Keratinocyte (primary cell): Measurements from ENCODE around the gene ZNF117. TPM values are rescaled to one million over a fixed set of nuclear protein-coding genes. Genes with fewer than 3 reads are reported as not detected.
A peak's percentile ranks its signal among the peaks of the same experiment; 100 is the strongest.

Experiments
- DNase-seq: peaks from one replicate; pipeline ENCODE4 v3.0.0-alpha.2; 2011; ENCODE audit warnings: low read depth, missing footprints, low spot score
- FAIRE-seq: peaks from 2 replicates; lab custom pipeline; 2011; peaks lifted over from hg19 to GRCh38; lab: Jason Lieb, UNC
- H2AFZ ChIP-seq: 2 replicates; pipeline ENCODE4 v1.6.0; 2012; ENCODE audit warnings: low read length, control low read depth, inconsistent platforms; ENCODE audit not compliant: control insufficient read depth
- H3K27ac ChIP-seq: 2 replicates; pipeline ENCODE4 v1.5.1; 2011; ENCODE audit warnings: low read length; ENCODE audit not compliant: control insufficient read depth, insufficient read depth
- H3K27me3 ChIP-seq: 3 replicates; pipeline ENCODE4 v1.6.0; 2011; ENCODE audit warnings: low read length; ENCODE audit not compliant: control insufficient read depth, insufficient read depth; ENCODE audit errors: extremely low read depth
- H3K36me3 ChIP-seq, 2 experiments: 2 replicates in 1 of 2; 3 replicates in 1 of 2; pipeline ENCODE4 v1.5.1; 2011; ENCODE audit warnings: low read length in 2 of 2, mild to moderate bottlenecking in 1 of 2; ENCODE audit not compliant: control insufficient read depth in 2 of 2, insufficient read depth in 2 of 2; ENCODE audit errors: extremely low read depth in 1 of 2
- H3K4me1 ChIP-seq: 3 replicates; pipeline ENCODE4 v1.5.1; 2011; ENCODE audit warnings: low read length; ENCODE audit not compliant: control insufficient read depth, insufficient read depth; ENCODE audit errors: extremely low read depth
- H3K4me2 ChIP-seq: 3 replicates; pipeline ENCODE4 v1.6.0; 2011; ENCODE audit warnings: low read depth, low read length; ENCODE audit not compliant: control insufficient read depth, insufficient read depth; ENCODE audit errors: extremely low read depth
- H3K4me3 ChIP-seq, 3 experiments: fragments of 200-600 bp in 1 of 3; sonication (generic) in 1 of 3; 2 replicates in 2 of 3; 3 replicates in 1 of 3; pipeline ENCODE4 v1.5.1; 2011 to 2016; ENCODE audit warnings: low read length in 3 of 3, mild to moderate bottlenecking in 3 of 3, control low read depth in 2 of 3, inconsistent platforms in 1 of 3, low read depth in 1 of 3, mixed read lengths in 1 of 3, mixed run types in 1 of 3, moderate library complexity in 1 of 3; ENCODE audit not compliant: control insufficient read depth in 2 of 3, insufficient read depth in 2 of 3; ENCODE audit errors: extremely low read depth in 1 of 3
- H3K79me2 ChIP-seq: 2 replicates; pipeline ENCODE4 v1.6.0; 2012; ENCODE audit warnings: low read length; ENCODE audit not compliant: control insufficient read depth, insufficient read depth
- H3K9ac ChIP-seq: 3 replicates; pipeline ENCODE4 v1.6.0; 2011; ENCODE audit warnings: low read length; ENCODE audit not compliant: control insufficient read depth, insufficient read depth; ENCODE audit errors: extremely low read depth
- H3K9me1 ChIP-seq: 3 replicates; pipeline ENCODE4 v1.6.0; 2011; ENCODE audit warnings: low read length; ENCODE audit not compliant: control insufficient read depth, insufficient read depth; ENCODE audit errors: extremely low read depth
- H3K9me3 ChIP-seq: 2 replicates; pipeline ENCODE4 v1.5.1; 2012; ENCODE audit warnings: low read depth, low read length; ENCODE audit not compliant: control insufficient read depth
- H4K20me1 ChIP-seq: 3 replicates; pipeline ENCODE4 v1.6.0; 2011; ENCODE audit warnings: low read length; ENCODE audit not compliant: control insufficient read depth, insufficient read depth; ENCODE audit errors: extremely low read depth
- CTCF ChIP-seq, 3 experiments: IDR thresholded peaks in 1 of 3; conservative IDR thresholded peaks in 1 of 3; optimal IDR thresholded peaks in 1 of 3; 2 replicates in 2 of 3; 3 replicates in 1 of 3; pipeline versions ENCODE3 to v1.5.1; 2011; ENCODE audit warnings: low read length in 3 of 3, mild to moderate bottlenecking in 3 of 3, moderate library complexity in 2 of 3, control low read depth in 1 of 3, inconsistent platforms in 1 of 3; ENCODE audit not compliant: insufficient read depth in 2 of 3; ENCODE audit errors: extremely low read depth in 1 of 3
- EZH2 ChIP-seq: IDR thresholded peaks from one replicate; pipeline ENCODE4 v1.6.1; 2012; ENCODE audit warnings: inconsistent platforms, mild to moderate bottlenecking, low read length, moderate library complexity
- dilution Hi-C: fragments of 300-500 bp; cut with MboI; formaldehyde crosslinking; loops from one replicate; pipeline ENCODE4 v1.7.0; 2020; ENCODE audit warnings: low sequenced_read_pairs; ENCODE audit not compliant: extremely low pct_ligation_motif_present
- polyA plus RNA-seq, 5 experiments: library from polyadenylated mRNA; depleted of rRNA in 3 of 5; stranded (reverse) in 3 of 5; stranded (forward) in 1 of 5; unstranded in 1 of 5; fragments of >200 nt; gene quantifications; 1 replicate in 1 of 5; 2 replicates in 3 of 5; 3 replicates in 1 of 5; pipeline versions ENCODE4 v1.2.1 to v1.2.3, GENCODE V29; 2011 to 2012; ENCODE audit warnings: missing spikeins in 2 of 5, low read depth in 1 of 5, low replicate concordance in 1 of 5

The ZNF117 gene
- polyA plus RNA-seq, 1 donor (not counting 4 experiments of a cell fraction or from before 2014, with no cell fraction given) = 1.8 TPM

- Histone ChIP-seq H3K4me2 (peak overlapping the region; percentile 32), H3K9me3 (no peaks in the 10 kb centered on the region), H3K9me1 (no peaks in the 10 kb centered on the region), H3K36me3 (no peaks in the 10 kb centered on the region), H3K4me1 (no peaks in the 10 kb centered on the region), H3K9ac (no peak overlapping the region), H3K27me3 (peaks cover 31% of the 10 kb centered on the region), H3K27ac (no peak overlapping the region), H2AFZ (no peak overlapping the region), H4K20me1 (no peaks in the 10 kb centered on the region), H3K4me3 (peak overlapping the region in 1 of 3 experiments; percentile 9), H3K79me2 (no peaks in the 10 kb centered on the region)
- DNase-seq = no peak
- TF ChIP-seq CTCF (optimal IDR thresholded peaks at IDR 0.05 in 1 of 3, IDR thresholded peaks at IDR 0.05 in 1 of 3, conservative IDR thresholded peaks at IDR 0.05 in 1 of 3; ENCODE audit: extremely low read depth in 1 of 3, insufficient read depth in 2 of 3, low read length in 3 of 3) (no peak), EZH2 (peak; percentile 57)
- no peak for FAIRE-seq
- dilution Hi-C loops = no loop called here
Measured at GRCh38 chr7:64947252-64948000, 43.4 kb downstream of the ZNF117 start.

DNA sequence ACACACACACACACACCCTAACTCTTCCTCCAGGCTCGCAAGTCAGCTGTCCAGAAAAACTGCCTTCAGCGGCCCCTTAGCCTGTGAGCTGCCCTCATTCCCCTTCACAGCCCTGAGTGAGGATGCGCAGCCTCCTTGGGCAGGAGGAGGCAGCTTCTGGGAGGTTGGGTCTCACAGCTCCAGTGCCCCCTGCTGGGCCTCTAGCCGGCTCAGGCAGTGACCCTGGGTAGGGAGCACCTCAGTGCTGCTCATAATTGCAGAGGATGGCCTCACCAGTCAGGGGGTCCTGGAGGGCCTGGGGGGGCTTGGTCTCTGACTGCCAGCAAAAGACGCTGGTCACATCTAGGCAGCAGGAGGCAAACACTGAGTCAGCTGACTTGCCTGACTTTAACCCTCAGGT is 44.1 kb downstream of the ZNF117 start:
- H4K20me1 ChIP-seq = no peaks in the 10 kb centered on the region
- H3K9me1 ChIP-seq = no peaks in the 10 kb centered on the region
- H3K4me1 ChIP-seq = no peaks in the 10 kb centered on the region
- H2AFZ ChIP-seq = no peak overlapping the region
- H3K9me3 ChIP-seq = no peaks in the 10 kb centered on the region
- H3K4me2 ChIP-seq = no peak overlapping the region
- H3K9ac ChIP-seq = no peak overlapping the region
- no peak for FAIRE-seq
- no peaks in the 10 kb centered on the region for H3K79me2 ChIP-seq
- TF ChIP-seq CTCF (optimal IDR thresholded peaks at IDR 0.05 in 1 of 3, IDR thresholded peaks at IDR 0.05 in 1 of 3, conservative IDR thresholded peaks at IDR 0.05 in 1 of 3; ENCODE audit: extremely low read depth in 1 of 3, insufficient read depth in 2 of 3, low read length in 3 of 3) (peak in 1 of 3 experiments; percentile 37), EZH2 (no peak)
- no peak overlapping the region for H3K4me3 ChIP-seq
- no peaks in the 10 kb centered on the region for H3K36me3 ChIP-seq
- dilution Hi-C loops = no loop called here
- no peak for DNase-seq
- H3K27ac ChIP-seq = no peak overlapping the region
- peaks cover 31% of the 10 kb centered on the region for H3K27me3 ChIP-seq
